H1 (cell line): ENCODE results near the gene RHBDL2. TPM values are rescaled to one million over a fixed set of nuclear protein-coding genes. Genes with fewer than 3 reads are reported as not detected.

Experiments used
- ASH2L ChIP-seq: fragments of 200-600, 300-600 bp; sonication (generic); IDR thresholded peaks from one replicate; pipeline ENCODE4 v1.7.1; 2017; ENCODE audit warnings: low read length
- BACH1 ChIP-seq: IDR thresholded peaks from 2 replicates; pipeline ENCODE4 v1.6.1; 2012; ENCODE audit warnings: low read length, improper control_type of control experiment
- CHD2 ChIP-seq: IDR thresholded peaks from 2 replicates; pipeline ENCODE4 v1.6.1; 2012; ENCODE audit warnings: low read length, improper control_type of control experiment
- CREB1 ChIP-seq: IDR thresholded peaks from 2 replicates; pipeline ENCODE4 v1.6.1; 2012; ENCODE audit warnings: inconsistent platforms
- FOSL1 ChIP-seq: IDR thresholded peaks from 2 replicates; pipeline ENCODE4 v1.6.1; 2011; ENCODE audit warnings: mild to moderate bottlenecking, low read depth, low read length, moderate library complexity; ENCODE audit not compliant: insufficient read depth
- GABPA ChIP-seq: IDR thresholded peaks from 2 replicates; pipeline ENCODE4 v1.6.1; 2011; ENCODE audit warnings: mild to moderate bottlenecking, low read length, moderate library complexity, borderline replicate concordance; ENCODE audit not compliant: insufficient read depth
- KDM1A ChIP-seq: fragments of 200-600, 300-600 bp; sonication (generic); IDR thresholded peaks from 2 replicates; pipeline ENCODE4 v1.7.1; 2016; ENCODE audit warnings: mild to moderate bottlenecking, low read length, borderline replicate concordance
- RXRA ChIP-seq: IDR thresholded peaks from 2 replicates; pipeline ENCODE4 v1.6.1; 2011; ENCODE audit warnings: low read depth, mild to moderate bottlenecking, low read length, moderate library complexity; ENCODE audit not compliant: insufficient read depth
- SAP30 ChIP-seq: fragments of 300-600 bp; sonication (generic); IDR thresholded peaks from 2 replicates; pipeline ENCODE4 v1.7.1; 2012; ENCODE audit warnings: low read length, moderate library complexity, mild to moderate bottlenecking, inconsistent platforms; ENCODE audit not compliant: insufficient read depth, insufficient replicate concordance
- SRF ChIP-seq: IDR thresholded peaks from 2 replicates; pipeline ENCODE4 v1.6.1; 2011; ENCODE audit warnings: mild to moderate bottlenecking, low read depth, low read length, moderate library complexity
- TEAD4 ChIP-seq: IDR thresholded peaks from 2 replicates; pipeline ENCODE4 v1.6.1; 2012; ENCODE audit warnings: low read depth, low read length, inconsistent platforms, mixed read lengths
- polyA plus RNA-seq, 7 experiments: library from polyadenylated mRNA; depleted of rRNA in 3 of 7; stranded (reverse) in 5 of 7; unstranded in 2 of 7; fragments of >200 nt in 5 of 7; fragments of 200-250 nt in 2 of 7; gene quantifications; 1 replicate in 5 of 7; 2 replicates in 1 of 7; 4 replicates in 1 of 7; pipeline versions ENCODE4 v1.2.1 to v1.2.3, GENCODE V29; 2011 to 2013; ENCODE audit warnings: missing spikeins in 2 of 7, mixed read lengths in 2 of 7
- total RNA-seq: library from RNA; stranded (reverse); fragmentation: NEBNext Ultra II Directional; extraction: Animal tissue kit (Norgen Biotek cat#: 25700); gene quantifications from 2 replicates; pipeline ENCODE4 v1.2.1, GENCODE V29; 2021
- TF ChIP-seq, protein P1 (sequence below), 3 experiments: IDR thresholded peaks; 1 replicate in 2 of 3; 2 replicates in 1 of 3; pipeline versions ENCODE4 v1.5.1 to v1.6.1; 2011; ENCODE audit warnings: low read length in 3 of 3, mild to moderate bottlenecking in 3 of 3, inconsistent platforms in 2 of 3, low read depth in 1 of 3, moderate library complexity in 1 of 3; ENCODE audit not compliant: insufficient read depth in 1 of 3; ENCODE audit errors: control extremely low read depth in 1 of 3

RHBDL2 gene
- total and polyA plus RNA-seq, 2 of the 8 experiments (the other 6 are each of a cell fraction or from before 2014, with no cell fraction given), result 0.42 to 0.84 TPM

DNA sequence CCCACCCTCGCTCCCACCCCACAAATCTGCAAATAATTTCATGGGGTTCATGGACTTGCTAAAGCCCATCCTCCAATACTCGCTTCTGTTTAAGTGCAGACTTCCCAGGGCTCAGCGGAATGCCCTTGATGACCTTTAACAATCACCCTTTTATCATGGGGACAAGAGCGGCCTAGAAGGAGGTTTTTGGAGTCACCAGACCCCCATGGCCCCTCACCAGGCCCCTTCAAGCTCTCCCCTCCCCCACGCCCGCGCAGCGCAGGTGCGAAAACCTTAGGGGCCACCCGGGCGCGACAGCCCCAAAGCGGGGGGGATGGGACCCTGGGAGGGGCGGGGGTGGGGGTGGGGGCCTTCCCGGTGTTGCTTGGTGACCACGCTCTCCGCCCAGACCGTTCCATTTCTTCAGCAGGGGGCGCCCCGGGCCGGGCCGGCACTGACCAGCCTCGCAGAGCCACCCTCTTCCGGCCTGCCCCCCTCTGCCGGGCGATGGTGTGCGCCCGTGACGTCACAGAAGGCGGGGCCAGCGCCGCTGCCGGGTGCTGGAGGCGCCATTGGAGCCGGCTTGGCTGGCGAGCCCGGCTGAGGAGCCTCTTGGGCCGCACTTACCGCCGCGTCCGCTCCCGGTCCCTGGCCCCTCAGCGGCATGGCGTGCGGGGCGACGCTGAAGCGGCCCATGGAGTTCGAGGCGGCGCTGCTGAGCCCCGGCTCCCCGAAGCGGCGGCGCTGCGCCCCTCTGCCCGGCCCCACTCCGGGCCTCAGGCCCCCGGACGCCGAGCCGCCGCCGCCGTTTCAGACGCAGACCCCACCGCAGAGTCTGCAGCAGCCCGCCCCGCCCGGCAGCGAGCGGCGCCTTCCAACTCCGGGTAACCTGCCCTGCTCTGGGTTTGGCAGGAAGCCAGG, 49.4 kb upstream of the RHBDL2 start, which contains the start of gene AKIRIN1 (continued):
- TF ChIP-seq, protein P1, sequence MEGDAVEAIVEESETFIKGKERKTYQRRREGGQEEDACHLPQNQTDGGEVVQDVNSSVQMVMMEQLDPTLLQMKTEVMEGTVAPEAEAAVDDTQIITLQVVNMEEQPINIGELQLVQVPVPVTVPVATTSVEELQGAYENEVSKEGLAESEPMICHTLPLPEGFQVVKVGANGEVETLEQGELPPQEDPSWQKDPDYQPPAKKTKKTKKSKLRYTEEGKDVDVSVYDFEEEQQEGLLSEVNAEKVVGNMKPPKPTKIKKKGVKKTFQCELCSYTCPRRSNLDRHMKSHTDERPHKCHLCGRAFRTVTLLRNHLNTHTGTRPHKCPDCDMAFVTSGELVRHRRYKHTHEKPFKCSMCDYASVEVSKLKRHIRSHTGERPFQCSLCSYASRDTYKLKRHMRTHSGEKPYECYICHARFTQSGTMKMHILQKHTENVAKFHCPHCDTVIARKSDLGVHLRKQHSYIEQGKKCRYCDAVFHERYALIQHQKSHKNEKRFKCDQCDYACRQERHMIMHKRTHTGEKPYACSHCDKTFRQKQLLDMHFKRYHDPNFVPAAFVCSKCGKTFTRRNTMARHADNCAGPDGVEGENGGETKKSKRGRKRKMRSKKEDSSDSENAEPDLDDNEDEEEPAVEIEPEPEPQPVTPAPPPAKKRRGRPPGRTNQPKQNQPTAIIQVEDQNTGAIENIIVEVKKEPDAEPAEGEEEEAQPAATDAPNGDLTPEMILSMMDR (IDR thresholded peaks at IDR 0.05; ENCODE audit: control extremely low read depth in 1 of 3, insufficient read depth in 1 of 3, low read depth in 1 of 3, low read length in 3 of 3), result no peak
- TF ChIP-seq CREB1, result peak; percentile 94
- no peak for TF ChIP-seq BACH1
- TF ChIP-seq ASH2L, result peak; percentile 78
- no peak for TF ChIP-seq SAP30
- TF ChIP-seq RXRA, result 0 out of 2 replicates have a peak, but pooled peaks have one; percentile 31
- no peak for TF ChIP-seq FOSL1
- peak; percentile 32; the same call in 1 of the 2 replicates for TF ChIP-seq CHD2
- no peak for TF ChIP-seq SRF
- TF ChIP-seq KDM1A, result no peak
- peak; percentile 79 for TF ChIP-seq TEAD4
- no peak for TF ChIP-seq GABPA
